Hepatocyte (in vitro differentiated cells): ENCODE results near the gene RAB39B.

Source experiments
- CTCF ChIP-seq: fragments of 200-600 bp; sonication (generic); IDR thresholded peaks from 2 replicates; pipeline ENCODE4 v1.5.1; 2016; ENCODE audit warnings: antibody characterized with exemption, mild to moderate bottlenecking; ENCODE audit not compliant: poor library complexity
- EZH2 ChIP-seq: fragments of 200-600 bp; sonication (generic); IDR thresholded peaks from 2 replicates; pipeline ENCODE4 v1.6.1; 2016; ENCODE audit warnings: antibody characterized with exemption, mild to moderate bottlenecking, borderline replicate concordance
- EZH2phosphoT487 ChIP-seq: fragments of 200-600 bp; sonication (generic); IDR thresholded peaks from one replicate; pipeline ENCODE4 v1.6.1; 2018; ENCODE audit warnings: antibody characterized with exemption, mild to moderate bottlenecking, low read depth, moderate library complexity; ENCODE audit not compliant: unreplicated experiment, severe bottlenecking

- TF ChIP-seq CTCF (no peak), EZH2 (no peak), EZH2phosphoT487 (no peak)
These were observed 38.5 kb downstream of the RAB39B start for GRCh38 chrX:155225774-155226173.
